GM18499 (cell line): ENCODE results near the gene LHFPL6.

Experiments
- ATAC-seq: cut with Tn5 transposase; IDR thresholded peaks from one replicate; pipeline ENCODE4 v1.9.1; 2021; ENCODE audit warnings: moderate number of reproducible peaks; ENCODE audit not compliant: insufficient read depth, unreplicated experiment

Gene LHFPL6

DNA sequence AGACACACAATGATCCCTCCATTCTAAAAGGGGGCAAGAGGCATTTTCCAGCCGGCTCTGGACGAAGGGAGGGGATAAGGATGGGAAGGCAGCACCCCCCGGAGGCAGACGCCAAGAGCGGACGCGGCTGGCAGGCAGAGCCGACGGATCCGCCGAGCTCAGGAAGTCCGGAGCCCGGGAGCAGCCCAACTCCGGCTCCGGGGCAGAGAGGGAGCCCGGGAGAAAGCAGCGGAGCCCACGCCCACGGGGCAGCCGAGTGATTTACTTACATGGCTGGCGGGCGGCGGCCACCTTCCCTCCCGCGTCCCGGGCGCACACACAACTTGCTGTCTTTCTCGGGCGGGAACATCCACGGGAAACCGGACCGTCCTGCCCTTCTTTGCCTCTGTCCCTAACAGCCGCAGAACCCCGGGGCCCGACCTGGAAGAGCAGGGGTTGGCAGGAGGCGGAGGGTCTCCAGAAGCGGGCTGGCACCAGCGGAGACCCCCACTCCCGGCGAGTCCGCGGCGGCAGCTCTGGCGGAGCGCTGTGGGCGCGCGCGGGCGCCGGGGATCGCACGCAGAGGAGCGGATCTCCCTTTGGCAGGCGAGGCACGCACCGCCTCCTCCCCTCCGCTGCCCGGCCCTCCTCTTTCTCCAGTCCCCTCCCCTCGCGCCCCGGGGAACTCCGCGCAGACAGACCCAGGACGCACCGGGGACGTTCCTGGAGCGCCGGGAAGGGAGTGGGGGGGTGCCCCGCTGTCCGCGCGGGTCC lies at the start of gene LHFPL6:
TSS of gene LHFPL6 (minus strand) at position 580 of the 753 bp plus-strand sequence.
- no peak for ATAC-seq

GRCh38 chr13:39646122-39646521 lies 43.1 kb upstream of the LHFPL6 start:
- no peak for ATAC-seq

- ATAC-seq: no peak
These were observed 38.7 kb upstream of the LHFPL6 start for GRCh38 chr13:39641645-39642044.

DNA sequence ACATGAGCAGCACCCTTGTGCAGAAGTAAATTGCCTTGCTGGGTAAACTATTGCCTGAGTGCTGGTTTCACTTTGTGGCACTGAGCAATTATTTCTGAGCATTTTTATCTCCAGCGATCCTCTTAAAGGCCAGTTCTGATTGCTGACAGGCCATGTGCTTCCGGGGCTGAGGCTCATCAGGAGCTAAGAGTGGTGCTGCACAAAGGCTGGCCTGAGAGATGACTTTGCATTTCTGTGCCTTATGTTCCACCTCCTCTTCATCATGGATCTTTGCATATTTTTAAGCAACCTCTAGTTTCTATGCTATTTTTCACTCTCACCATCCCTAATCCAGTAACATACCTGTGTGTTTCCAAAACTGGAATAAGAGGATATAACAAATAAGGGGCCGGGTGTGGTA lies 34.9 kb upstream of the LHFPL6 start:
- ATAC-seq: no peak

- no peak for ATAC-seq
These were observed 32.6 kb upstream of the LHFPL6 start for GRCh38 chr13:39635564-39635963.

- ATAC-seq: no peak
These were observed 30.0 kb upstream of the LHFPL6 start for GRCh38 chr13:39632994-39633393.

DNA sequence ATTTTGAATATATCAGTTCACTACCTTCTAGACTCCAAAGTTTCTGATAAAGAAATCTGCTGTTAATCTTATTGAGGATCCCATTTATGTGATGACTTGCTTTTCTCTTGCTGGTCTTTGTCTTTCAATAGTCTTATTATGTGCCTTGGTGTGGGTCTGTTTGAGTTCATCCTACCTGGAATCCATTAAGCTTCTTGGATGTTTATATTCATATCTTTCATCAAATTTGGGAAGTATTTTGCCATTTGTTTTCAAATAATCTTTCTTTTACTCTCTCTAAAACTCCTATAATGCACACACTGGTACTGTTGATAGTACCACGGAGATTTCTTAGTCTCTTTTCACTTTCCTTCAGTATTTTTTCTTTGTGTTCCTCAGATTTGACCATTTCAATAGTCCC lies 28.3 kb upstream of the LHFPL6 start:
- no peak for ATAC-seq

- no peak for ATAC-seq
These were observed 20.5 kb upstream of the LHFPL6 start for GRCh38 chr13:39623466-39623865.

DNA sequence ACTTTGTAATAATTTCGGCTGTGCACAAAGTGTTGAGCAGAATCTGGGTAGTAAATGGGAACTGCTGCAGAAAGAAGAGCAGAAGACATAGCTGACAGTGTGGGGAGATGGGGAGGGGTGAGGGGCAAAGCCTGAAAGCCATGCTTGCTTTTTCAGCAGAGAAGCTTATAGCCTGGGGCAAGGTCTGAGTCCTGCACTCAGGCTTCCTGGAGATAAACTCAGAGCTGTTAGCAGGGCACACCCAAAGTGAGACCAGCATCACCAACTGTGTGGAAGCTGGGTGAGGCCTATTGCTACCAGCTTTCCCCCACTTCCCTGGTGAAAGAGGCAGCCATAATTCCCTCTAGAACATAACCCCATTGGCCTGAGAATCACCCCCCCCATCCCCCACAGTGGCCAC lies 15.6 kb upstream of the LHFPL6 start:
- no peak for ATAC-seq

DNA sequence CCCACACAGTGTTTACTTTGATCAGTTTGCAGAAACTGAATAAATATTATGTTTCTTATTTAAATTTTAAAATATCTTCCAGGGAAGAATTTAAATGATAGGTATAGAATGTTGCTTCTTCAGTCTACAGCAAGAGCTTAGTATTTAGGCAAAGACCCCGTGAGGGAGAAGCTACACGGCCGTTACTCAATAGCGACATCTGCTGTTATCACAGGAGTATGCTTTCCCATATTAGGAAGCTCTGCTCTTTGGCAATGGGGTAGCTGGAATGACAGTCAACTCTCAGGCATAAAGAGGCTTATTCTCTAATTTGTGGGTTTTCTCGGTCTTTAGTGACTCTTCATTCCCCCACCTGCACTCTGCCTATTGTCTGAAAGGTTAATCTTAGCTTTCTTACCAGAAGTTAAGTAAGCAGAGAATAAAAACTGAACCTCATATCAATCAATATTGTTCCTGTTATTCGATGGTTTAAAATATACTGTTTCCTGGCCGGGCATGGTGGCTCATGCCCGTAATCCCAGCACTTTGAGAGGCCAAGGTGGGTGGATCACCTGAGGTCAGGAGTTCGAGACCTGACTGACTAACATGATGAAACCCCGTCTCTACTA lies 13.2 kb upstream of the LHFPL6 start:
- peak; percentile 64 for ATAC-seq

DNA sequence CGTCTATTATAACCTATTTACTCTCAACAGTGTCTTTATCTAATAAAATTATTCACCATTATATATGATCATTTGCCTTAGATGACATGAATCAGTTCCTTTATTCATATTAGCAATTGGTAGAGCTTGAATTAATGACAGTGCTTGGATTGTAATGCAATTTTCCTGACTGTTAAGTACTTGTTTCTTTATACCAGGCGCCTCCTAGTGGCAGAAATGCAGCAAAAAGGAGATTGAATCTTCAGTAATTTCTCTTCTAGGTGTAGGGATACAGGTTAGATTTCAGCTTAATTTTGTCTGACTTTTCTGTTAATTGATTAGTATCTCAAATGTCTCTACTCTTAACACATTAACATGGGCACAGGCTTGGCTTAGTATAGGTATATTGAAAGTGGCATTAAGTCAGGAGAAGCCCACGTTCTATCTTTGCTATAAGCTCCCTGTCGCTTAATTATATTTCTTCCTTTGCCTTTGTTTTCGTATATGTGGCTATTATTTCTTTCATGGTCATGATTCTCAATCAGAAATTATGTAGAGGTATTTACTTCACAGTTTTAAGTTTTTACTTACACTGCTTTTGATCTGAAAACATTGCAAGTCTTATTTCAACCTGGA lies 9.1 kb upstream of the LHFPL6 start:
- ATAC-seq: no peak

GRCh38 chr13:39607876-39608275 lies 4.9 kb upstream of the LHFPL6 start:
- ATAC-seq: no peak

GRCh38 chr13:39605677-39606320 lies 2.8 kb upstream of the LHFPL6 start:
- no peak for ATAC-seq

- no peak for ATAC-seq
These were observed 1.8 kb upstream of the LHFPL6 start for GRCh38 chr13:39604756-39605155.

DNA sequence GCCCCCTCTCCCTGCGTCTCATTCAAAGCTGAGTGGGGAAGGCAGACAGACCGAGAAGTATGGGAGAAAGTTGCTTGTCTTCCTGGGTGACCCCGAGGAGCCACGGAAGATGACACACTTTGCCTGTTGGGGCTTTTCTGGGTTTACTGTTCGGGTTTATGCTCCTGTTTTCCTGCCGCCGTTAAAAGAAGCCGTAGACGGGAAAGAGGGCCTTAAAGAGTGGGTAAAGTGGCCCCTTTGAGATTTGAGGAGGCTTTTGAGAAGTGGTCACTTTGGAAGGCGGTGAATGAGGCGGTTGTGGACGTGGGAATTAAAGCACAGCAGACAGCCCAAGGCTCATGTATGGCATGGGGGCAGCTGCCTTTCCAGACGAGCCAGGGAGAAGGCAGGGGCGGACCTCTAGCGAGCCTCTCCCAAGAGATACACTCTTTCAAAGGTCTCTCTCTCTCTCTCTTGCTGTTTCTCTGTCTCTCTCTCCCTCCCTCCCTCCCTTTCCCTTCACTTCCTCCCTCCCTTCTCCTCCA lies 493 bp upstream of the LHFPL6 start:
- ATAC-seq: no peak

DNA sequence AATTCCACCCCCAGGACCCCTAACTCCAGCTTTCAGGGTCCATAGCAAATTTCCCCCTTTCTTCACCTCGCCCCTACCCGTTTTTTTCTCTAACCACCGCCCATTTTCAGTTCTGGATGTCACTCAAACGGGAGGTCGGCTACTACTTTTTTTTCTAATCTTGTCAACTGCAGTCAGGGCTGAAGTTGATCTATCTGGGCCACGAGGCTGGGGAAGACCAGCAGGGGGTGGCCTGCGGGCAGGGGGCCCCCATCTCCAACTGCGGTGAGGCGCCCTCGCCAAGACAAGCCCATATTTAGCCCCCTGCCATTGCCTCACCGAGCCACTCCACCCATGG lies 748 bp downstream of the LHFPL6 start:
- no peak for ATAC-seq

DNA sequence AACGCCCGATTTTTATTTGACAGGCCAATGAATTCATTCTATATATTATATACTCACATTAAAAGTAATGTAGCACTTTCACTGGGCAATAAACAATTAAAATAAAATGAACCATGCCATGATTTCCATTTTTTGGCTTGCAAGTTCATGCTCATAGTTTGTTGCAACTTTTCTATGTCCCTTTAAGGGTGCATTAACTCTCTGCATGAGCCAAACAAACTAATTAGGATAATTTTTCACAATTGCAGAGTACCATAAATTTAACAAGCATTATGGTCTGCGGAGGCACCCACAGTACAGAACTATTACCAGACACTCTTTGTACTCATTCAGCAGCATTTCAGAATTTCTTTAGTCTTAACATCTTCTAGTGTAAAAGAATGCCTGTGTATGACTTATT lies 1.4 kb downstream of the LHFPL6 start:
- ATAC-seq: no peak

DNA sequence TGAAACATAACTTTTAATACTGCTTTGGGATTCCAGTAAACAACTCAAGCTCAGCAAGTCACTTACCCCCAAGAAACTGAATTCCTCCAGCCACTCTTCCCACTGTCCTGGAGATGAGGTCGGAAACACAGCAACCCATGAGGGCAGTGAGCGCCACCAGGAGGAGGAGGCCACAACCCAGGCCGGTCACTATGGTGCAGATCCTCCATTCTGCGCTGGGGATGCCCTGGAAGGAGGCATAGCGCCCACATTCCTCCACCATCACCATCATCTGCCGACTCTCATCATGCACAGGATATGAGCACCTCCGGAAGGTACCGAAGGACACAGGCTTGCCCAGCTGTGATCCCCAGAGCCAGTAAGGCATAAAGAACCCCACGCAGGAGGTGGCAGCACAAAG lies 2.2 kb downstream of the LHFPL6 start:
- ATAC-seq: no peak

DNA sequence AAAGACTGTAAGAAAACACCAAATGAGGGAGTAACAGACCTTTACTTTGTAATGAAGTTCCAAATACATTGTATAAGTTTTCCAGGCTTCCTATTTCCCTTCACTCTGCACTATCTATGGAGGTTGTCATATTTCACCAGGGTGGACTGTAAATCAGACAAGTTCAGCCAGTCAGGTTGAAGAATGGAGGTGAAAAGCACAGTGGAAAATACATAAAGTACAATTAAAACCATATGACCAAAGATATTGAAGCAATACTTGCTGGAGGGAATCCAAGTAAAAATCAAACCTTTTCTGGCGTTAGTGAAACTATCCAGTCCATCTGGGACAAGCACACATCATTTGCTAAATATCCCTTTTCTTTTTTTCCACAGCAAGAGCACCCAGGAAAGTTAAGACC lies 3.2 kb downstream of the LHFPL6 start:
- no peak for ATAC-seq

DNA sequence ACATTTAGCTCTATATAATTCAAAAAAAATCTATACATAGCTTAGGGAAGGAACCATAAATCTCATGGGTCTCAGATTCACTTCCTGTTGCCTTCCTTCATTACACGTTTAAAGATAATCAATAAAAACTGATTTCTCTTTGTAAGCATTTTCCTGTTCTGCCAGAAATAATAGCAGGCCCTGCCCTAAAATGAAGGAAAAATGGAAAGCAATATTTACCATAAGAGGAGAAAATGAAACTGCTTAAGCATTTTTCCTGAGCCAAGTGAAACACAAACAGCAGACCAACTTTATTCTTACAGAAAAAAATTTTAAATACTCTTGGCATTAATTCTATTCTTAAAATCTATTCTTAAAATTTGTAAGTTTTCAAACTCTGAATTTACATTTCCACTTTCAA lies 4.0 kb downstream of the LHFPL6 start:
- no peak for ATAC-seq

- no peak for ATAC-seq
These were observed 5.2 kb downstream of the LHFPL6 start for GRCh38 chr13:39597838-39598237.
